WTC11 (cell line): ENCODE measurements around the gene MPND. TPM values are rescaled to one million over a fixed set of nuclear protein-coding genes. Genes with fewer than 3 reads are reported as not detected.

Experiments
- ATAC-seq: fragments of 200-7000 bp; cut with Tn5 transposase; 2 replicates; pipeline ENCODE4 v1.10.0; 2021; ENCODE audit warnings: mild to moderate bottlenecking, moderate library complexity
- CTCF ChIA-PET: fragments of 300-600 bp; sonication (Branson Sonifier 250); formaldehyde crosslinking; loops from one replicate; lab custom pipeline; 2021; ENCODE audit warnings: antibody characterized with exemption; lab: Charles Lee
- POLR2A ChIA-PET: fragments of 350-600 bp; sonication (Branson Sonifier 250); formaldehyde crosslinking; loops from one replicate; lab custom pipeline; 2021; ENCODE audit warnings: antibody characterized with exemption; lab: Charles Lee
- DNase-seq: peaks from one replicate; pipeline ENCODE4 v3.0.0; 2021; ENCODE audit warnings: low spot score
- H3K27ac Mint-ChIP-seq: 2 replicates; pipeline ENCODE4 v1.8.0; 2021; ENCODE audit warnings: mixed read lengths
- H3K27me3 Mint-ChIP-seq: 2 replicates; pipeline ENCODE4 v1.8.0; 2021; ENCODE audit warnings: low read depth, mild to moderate bottlenecking, moderate library complexity, mixed read lengths
- H3K36me3 Mint-ChIP-seq: 2 replicates; pipeline ENCODE4 v1.8.0; 2021; ENCODE audit warnings: mixed read lengths
- H3K4me1 Mint-ChIP-seq: 2 replicates; pipeline ENCODE4 v1.8.0; 2022; ENCODE audit warnings: mixed read lengths
- H3K4me3 Mint-ChIP-seq: 2 replicates; pipeline ENCODE4 v1.8.0; 2021; ENCODE audit warnings: mild to moderate bottlenecking, moderate library complexity, mixed read lengths
- H3K9me3 Mint-ChIP-seq: 2 replicates; pipeline ENCODE4 v1.8.0; 2021; ENCODE audit warnings: mixed read lengths
- E2F1 ChIP-seq: sonication (generic); formaldehyde crosslinking; IDR thresholded peaks from 2 replicates; pipeline ENCODE4 v1.8.0; 2022; ENCODE audit warnings: mild to moderate bottlenecking, missing genetic modification reagents
- ELF4 ChIP-seq: sonication (generic); formaldehyde crosslinking; IDR thresholded peaks from 2 replicates; pipeline ENCODE4 v1.8.1; 2022; ENCODE audit warnings: low read depth, mild to moderate bottlenecking, moderate library complexity, missing genetic modification reagents
- FOXK1 ChIP-seq: sonication (generic); formaldehyde crosslinking; IDR thresholded peaks from 2 replicates; pipeline ENCODE4 v1.8.0; 2022; ENCODE audit warnings: mild to moderate bottlenecking, moderate library complexity, missing genetic modification reagents
- FOXP4 ChIP-seq: sonication (generic); formaldehyde crosslinking; IDR thresholded peaks from 2 replicates; pipeline ENCODE4 v1.8.0; 2022; ENCODE audit warnings: mild to moderate bottlenecking, missing genetic modification reagents
- GRHL2 ChIP-seq: fragments of 250-450 bp; sonication (Bioruptor Pico); IDR thresholded peaks from 2 replicates; pipeline ENCODE4 v1.8.0; 2022; ENCODE audit warnings: mild to moderate bottlenecking, moderate library complexity; ENCODE audit not compliant: insufficient replicate concordance, severe bottlenecking
- JAZF1 ChIP-seq: fragments of 250-450 bp; sonication (Bioruptor Pico); IDR thresholded peaks from 2 replicates; pipeline ENCODE4 v1.9.0; 2021; ENCODE audit warnings: moderate library complexity, mild to moderate bottlenecking, inconsistent platforms
- JUN ChIP-seq: sonication (generic); formaldehyde crosslinking; IDR thresholded peaks from 2 replicates; pipeline ENCODE4 v1.8.0; 2023; ENCODE audit warnings: mild to moderate bottlenecking, missing genetic modification reagents
- MLX ChIP-seq: sonication (generic); formaldehyde crosslinking; IDR thresholded peaks from 2 replicates; pipeline ENCODE4 v1.8.1; 2023; ENCODE audit warnings: mild to moderate bottlenecking, missing genetic modification reagents, moderate library complexity
- MYBL2 ChIP-seq: sonication (generic); formaldehyde crosslinking; IDR thresholded peaks from 2 replicates; pipeline ENCODE4 v1.8.1; 2023; ENCODE audit warnings: mild to moderate bottlenecking, moderate library complexity, missing genetic modification reagents
- NFATC4 ChIP-seq: fragments of 250-450 bp; sonication (Bioruptor Pico); IDR thresholded peaks from 2 replicates; pipeline ENCODE4 v1.9.0; 2021; ENCODE audit warnings: mild to moderate bottlenecking
- NFYB ChIP-seq: sonication (generic); formaldehyde crosslinking; conservative IDR thresholded peaks from 2 replicates; pipeline ENCODE4 v1.8.0; 2022; ENCODE audit warnings: low read depth, missing genetic modification reagents
- OVOL2 ChIP-seq: fragments of 250-450 bp; sonication (Bioruptor Pico); IDR thresholded peaks from 2 replicates; pipeline ENCODE4 v1.9.0; 2021; ENCODE audit warnings: mild to moderate bottlenecking, borderline replicate concordance
- RELA ChIP-seq: sonication (generic); formaldehyde crosslinking; IDR thresholded peaks from 2 replicates; pipeline ENCODE4 v1.8.1; 2022; ENCODE audit warnings: missing genetic modification reagents, mild to moderate bottlenecking, borderline replicate concordance
- RORB ChIP-seq: fragments of 250-450 bp; sonication (Bioruptor Pico); IDR thresholded peaks from 2 replicates; pipeline ENCODE4 v1.9.0; 2021; ENCODE audit warnings: mild to moderate bottlenecking
- SMAD3 ChIP-seq: sonication (generic); formaldehyde crosslinking; IDR thresholded peaks from 2 replicates; pipeline ENCODE4 v1.8.0; 2022; ENCODE audit warnings: missing genetic modification reagents, mild to moderate bottlenecking, borderline replicate concordance
- TP53 ChIP-seq: sonication (generic); formaldehyde crosslinking; IDR thresholded peaks from 2 replicates; pipeline ENCODE4 v1.8.1; 2023; ENCODE audit warnings: mild to moderate bottlenecking, missing genetic modification reagents
- USF1 ChIP-seq: sonication (generic); formaldehyde crosslinking; IDR thresholded peaks from 2 replicates; pipeline ENCODE4 v1.8.0; 2022; ENCODE audit warnings: mild to moderate bottlenecking, missing genetic modification reagents
- ZNF121 ChIP-seq: sonication (generic); formaldehyde crosslinking; IDR thresholded peaks from 2 replicates; pipeline ENCODE4 v1.8.0; 2023; ENCODE audit warnings: missing genetic modification reagents
- ZNF219 ChIP-seq: sonication (generic); formaldehyde crosslinking; IDR thresholded peaks from 2 replicates; pipeline ENCODE4 v1.8.0; 2023; ENCODE audit warnings: missing genetic modification reagents, mild to moderate bottlenecking, borderline replicate concordance
- ZNF317 ChIP-seq: sonication (generic); formaldehyde crosslinking; IDR thresholded peaks from 2 replicates; pipeline ENCODE4 v1.8.1; 2023; ENCODE audit warnings: low read depth, mild to moderate bottlenecking, moderate library complexity, missing genetic modification reagents, borderline replicate concordance
- ZNF671 ChIP-seq: fragments of 250-450 bp; sonication (Bioruptor Pico); IDR thresholded peaks from 2 replicates; pipeline ENCODE4 v1.8.0; 2021; ENCODE audit warnings: mild to moderate bottlenecking
- ZSCAN18 ChIP-seq: fragments of 250-450 bp; sonication (Bioruptor Pico); IDR thresholded peaks from 2 replicates; pipeline ENCODE4 v2.1.2; 2022; ENCODE audit warnings: mild to moderate bottlenecking, moderate library complexity
- total RNA-seq: library from RNA; stranded (reverse); gene quantifications from 3 replicates; pipeline ENCODE4 v1.2.3, GENCODE V29; 2021

The MPND gene
- total RNA-seq, 1 experiment from 2014 or later, result 28.3 TPM

GRCh38 chr19:4360641-4361151 lies 17.3 kb downstream of the MPND start:
- DNase-seq (no peak), ATAC-seq (peak; percentile 18)
- no peaks in the 10 kb centered on the region for H3K27me3 Mint-ChIP-seq
- peaks cover 3% of the 10 kb centered on the region; the same call in 1 of the 2 replicates for H3K36me3 Mint-ChIP-seq
- H3K4me1 Mint-ChIP-seq, result peaks cover 7% of the 10 kb centered on the region
- H3K4me3 Mint-ChIP-seq, result no peak overlapping the region
- H3K9me3 Mint-ChIP-seq, result no peaks in the 10 kb centered on the region
- 0 out of 2 replicates have a peak, but pooled peaks have one; percentile 61 for TF ChIP-seq ZNF671 (CRISPR knock-in tag)
- TF ChIP-seq SMAD3, result no peak
- H3K27ac Mint-ChIP-seq, result peak overlapping the region; percentile 27; the same call in 1 of the 2 replicates
- ChIA-PET POLR2A (interaction anchor here (0.6 to 1.4 kb wide), 2 partner anchors 14 to 93 kb away, joined by 4 to 6 read pairs; no protein-coding TSS in a partner anchor), CTCF (interaction anchor here (0.6 to 8.3 kb wide), 6 partner anchors 8 to 164 kb away, joined by 3 to 70 read pairs (median 11); partner anchors contain the start of genes MPND and SH3GL1)

- Mint-ChIP-seq H3K27ac (no peak overlapping the region), H3K27me3 (no peaks in the 10 kb centered on the region), H3K4me1 (peaks cover 7% of the 10 kb centered on the region), H3K4me3 (no peak overlapping the region), H3K36me3 (peaks cover 3% of the 10 kb centered on the region; the same call in 1 of the 2 replicates), H3K9me3 (no peaks in the 10 kb centered on the region)
- TF ChIP-seq ZNF121 (CRISPR knock-in tag), result no peak
- no peak for TF ChIP-seq GRHL2
- no peak for TF ChIP-seq JAZF1 (CRISPR knock-in tag)
- TF ChIP-seq TP53 (CRISPR knock-in tag), result no peak
- no peak for TF ChIP-seq NFATC4
- TF ChIP-seq FOXP4 (CRISPR knock-in tag), result no peak
- TF ChIP-seq USF1 (CRISPR knock-in tag), result no peak
- TF ChIP-seq MYBL2 (CRISPR knock-in tag), result no peak
- POLR2A ChIA-PET, result interaction anchor here (0.6 to 1.4 kb wide), 3 partner anchors 14 to 94 kb away, joined by 4 to 6 read pairs (median 5); no protein-coding TSS in a partner anchor
- ATAC-seq (no peak; the same call in 1 of the 2 replicates), DNase-seq (peak; percentile 52)
- CTCF ChIA-PET, result interaction anchor here (1.0 to 8.3 kb wide), 9 partner anchors 8 to 221 kb away, joined by 3 to 70 read pairs (median 13); partner anchors contain the start of genes MPND and SH3GL1
These were observed 18.0 kb downstream of the MPND start for GRCh38 chr19:4361152-4362046.

GRCh38 chr19:4362101-4362828 lies 18.9 kb downstream of the MPND start:
- DNase-seq, result no peak
- Mint-ChIP-seq H3K36me3 (peaks cover 3% of the 10 kb centered on the region; the same call in 1 of the 2 replicates), H3K27ac (peak overlapping the region; percentile 46; the same call in 1 of the 2 replicates), H3K9me3 (no peaks in the 10 kb centered on the region), H3K4me1 (peaks cover 7% of the 10 kb centered on the region), H3K27me3 (no peaks in the 10 kb centered on the region), H3K4me3 (no peak overlapping the region)
- ATAC-seq, result peak; percentile 3; the same call in 1 of the 2 replicates
- CTCF ChIA-PET, result interaction anchor here (0.6 to 8.3 kb wide), 11 partner anchors 9 to 222 kb away, joined by 3 to 70 read pairs (median 6); partner anchors contain the start of genes MPND and SH3GL1
- TF ChIP-seq ELF4 (CRISPR knock-in tag) (no peak), ZNF121 (CRISPR knock-in tag) (no peak), RELA (CRISPR knock-in tag) (no peak), E2F1 (CRISPR knock-in tag) (no peak), MYBL2 (CRISPR knock-in tag) (no peak), ZNF317 (CRISPR knock-in tag) (no peak), SMAD3 (no peak), NFYB (CRISPR knock-in tag) (no peak), ZNF219 (CRISPR knock-in tag) (no peak), ZSCAN18 (CRISPR knock-in tag) (no peak), JUN (CRISPR knock-in tag) (no peak), OVOL2 (CRISPR knock-in tag) (no peak), MLX (CRISPR knock-in tag) (no peak), RORB (CRISPR knock-in tag) (no peak), FOXK1 (CRISPR knock-in tag) (no peak)
- POLR2A ChIA-PET, result interaction anchor here (1.1 to 1.4 kb wide), 2 partner anchors 13 to 95 kb away, joined by 4 to 5 read pairs; no protein-coding TSS in a partner anchor
